HG03108 (cell line): ENCODE results near the gene MAST1.
"Not testable (repeated sequence)": the region's sequence is repeated elsewhere in the genome, so short reads cannot be mapped to it uniquely, and the experiment has no call there.

Experiments used
- ATAC-seq: cut with Tn5 transposase; IDR thresholded peaks from one replicate; pipeline ENCODE4 v1.9.1; 2021; ENCODE audit warnings: moderate library complexity; ENCODE audit not compliant: unreplicated experiment

MAST1 gene

DNA sequence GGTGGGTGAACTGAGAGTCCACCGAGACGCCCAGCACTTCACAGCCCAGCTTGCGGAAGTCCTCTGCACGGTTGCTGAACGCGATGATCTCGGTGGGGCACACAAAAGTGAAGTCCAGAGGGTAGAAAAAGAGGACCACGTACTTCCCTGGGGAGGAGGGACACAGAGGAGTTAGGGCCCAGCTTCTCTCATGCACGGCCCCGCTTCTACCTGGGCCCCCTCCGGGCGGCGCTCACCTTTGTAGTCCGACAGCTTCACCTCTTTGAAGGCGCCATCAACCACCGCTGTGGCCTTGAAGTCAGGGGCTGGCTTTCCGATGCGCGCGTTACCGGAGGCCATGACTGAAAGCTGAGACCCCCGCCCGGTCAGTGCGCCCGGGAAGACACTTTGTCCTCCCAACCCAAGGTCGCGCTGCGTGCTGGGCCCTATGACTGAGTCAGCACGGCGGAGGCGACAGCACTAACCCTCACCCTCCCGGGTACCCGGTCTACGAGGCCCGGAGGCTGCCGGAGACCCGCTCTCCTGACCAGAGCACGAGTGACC lies 37.3 kb upstream of the MAST1 start:
- no peak for ATAC-seq

DNA sequence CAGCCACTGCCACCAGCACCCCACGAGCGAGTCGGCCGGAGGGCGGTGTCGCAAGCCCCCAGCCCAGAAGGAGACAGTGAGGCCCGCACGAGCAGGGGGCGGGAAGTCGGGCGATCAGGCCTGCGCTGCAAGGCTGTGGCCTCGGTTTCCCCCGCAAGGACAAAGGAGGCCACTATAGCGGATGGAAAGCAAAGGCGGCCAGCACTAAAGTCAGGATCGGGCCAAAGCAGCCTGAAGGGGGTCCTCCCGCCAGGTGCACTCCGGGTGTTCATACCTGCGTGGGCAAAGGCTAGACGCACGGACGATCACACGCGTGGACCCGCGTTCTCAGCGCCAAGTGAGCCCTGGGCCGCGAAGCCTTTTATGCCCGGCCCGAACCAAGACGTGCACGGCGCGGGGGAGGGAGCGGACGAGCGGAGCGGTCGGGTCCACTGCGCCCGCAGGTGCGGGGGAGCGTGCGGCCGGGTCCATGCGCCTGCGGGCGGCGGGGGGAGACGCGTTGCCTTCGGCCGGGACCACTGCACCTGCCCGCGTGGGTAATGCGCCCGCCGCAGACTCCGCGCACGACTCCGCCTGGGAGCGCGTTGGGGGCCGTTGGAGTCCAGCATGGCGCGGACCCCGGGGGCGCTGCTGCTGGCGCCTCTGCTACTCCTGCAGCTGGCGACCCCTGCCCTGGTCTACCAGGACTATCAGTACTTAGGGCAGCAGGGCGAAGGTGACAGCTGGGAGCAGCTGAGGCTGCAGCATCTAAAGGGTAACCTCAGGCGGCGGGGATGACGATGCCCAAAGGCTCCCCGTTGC lies 36.6 kb upstream of the MAST1 start, which contains the start of the genes PRDX2 and THSD8:
Gene PRDX2, minus strand, starts transcription at position 335 of the 801 bp plus-strand sequence. CDS start 539 bp downstream, outside the sequence.
Gene THSD8, plus strand, starts transcription at position 604 of the 801 bp plus-strand sequence. Its CDS starts 3 bp downstream, at position 607.
- no peak for ATAC-seq

DNA sequence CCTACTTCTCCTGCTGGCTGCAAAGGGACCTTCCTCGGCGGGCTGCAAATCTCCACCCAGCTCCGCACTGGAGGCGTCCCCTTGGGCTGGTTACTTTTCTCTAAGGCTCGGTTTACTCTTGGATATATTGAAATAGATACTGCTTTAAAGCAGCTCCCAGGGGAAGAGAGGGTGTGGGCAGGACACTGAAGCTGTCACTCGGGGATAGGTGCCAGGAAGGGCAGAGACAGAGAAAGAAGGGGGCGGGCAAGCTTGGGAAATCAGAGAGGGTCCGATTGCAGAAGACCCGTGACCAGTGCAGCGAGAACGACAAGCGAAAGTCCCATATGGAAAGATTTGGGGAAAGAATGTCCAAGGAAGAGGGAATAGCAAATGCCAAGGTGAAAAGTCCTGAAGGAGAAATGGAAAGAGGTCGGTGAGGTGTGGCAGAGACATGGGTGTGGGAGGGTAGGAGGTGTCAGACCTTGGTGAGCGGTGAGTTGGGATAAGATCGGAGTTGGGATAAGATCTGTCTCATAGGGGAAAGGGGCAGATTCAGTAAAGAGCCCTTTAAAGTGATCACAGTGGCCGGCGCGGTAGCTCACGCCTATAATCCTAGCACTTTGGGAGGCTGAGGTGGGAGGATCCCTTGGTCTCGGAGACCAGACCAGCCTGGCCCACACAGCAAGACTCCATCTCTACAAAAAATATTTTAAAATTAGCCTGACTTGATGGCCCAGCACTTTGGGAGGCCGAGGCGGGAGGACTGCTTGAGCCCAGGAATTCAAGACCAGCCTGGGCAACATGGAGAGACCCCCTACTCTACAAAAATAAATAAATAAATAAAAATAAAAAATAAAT lies 35.8 kb upstream of the MAST1 start:
- no peak for ATAC-seq

DNA sequence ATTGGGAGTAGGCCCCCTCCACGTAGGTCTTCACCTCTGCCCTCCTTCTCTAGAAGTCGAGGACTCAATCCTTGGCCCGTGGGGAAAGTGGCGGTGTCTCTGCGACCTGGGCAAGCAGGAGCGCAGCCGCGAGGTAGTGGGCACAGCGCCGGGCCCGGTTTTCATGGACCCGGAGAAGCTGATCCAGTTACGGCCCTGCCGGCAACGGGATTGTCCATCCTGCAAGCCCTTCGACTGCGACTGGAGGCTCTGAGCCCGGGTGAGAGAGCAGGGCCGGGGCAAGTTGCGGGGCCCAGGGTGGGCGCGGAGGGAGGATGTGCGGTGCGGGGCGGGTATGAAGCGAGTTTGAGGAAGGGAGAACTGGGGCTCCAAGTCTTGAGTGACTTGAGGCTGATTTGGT lies 34.3 kb upstream of the MAST1 start:
- no peak for ATAC-seq

DNA sequence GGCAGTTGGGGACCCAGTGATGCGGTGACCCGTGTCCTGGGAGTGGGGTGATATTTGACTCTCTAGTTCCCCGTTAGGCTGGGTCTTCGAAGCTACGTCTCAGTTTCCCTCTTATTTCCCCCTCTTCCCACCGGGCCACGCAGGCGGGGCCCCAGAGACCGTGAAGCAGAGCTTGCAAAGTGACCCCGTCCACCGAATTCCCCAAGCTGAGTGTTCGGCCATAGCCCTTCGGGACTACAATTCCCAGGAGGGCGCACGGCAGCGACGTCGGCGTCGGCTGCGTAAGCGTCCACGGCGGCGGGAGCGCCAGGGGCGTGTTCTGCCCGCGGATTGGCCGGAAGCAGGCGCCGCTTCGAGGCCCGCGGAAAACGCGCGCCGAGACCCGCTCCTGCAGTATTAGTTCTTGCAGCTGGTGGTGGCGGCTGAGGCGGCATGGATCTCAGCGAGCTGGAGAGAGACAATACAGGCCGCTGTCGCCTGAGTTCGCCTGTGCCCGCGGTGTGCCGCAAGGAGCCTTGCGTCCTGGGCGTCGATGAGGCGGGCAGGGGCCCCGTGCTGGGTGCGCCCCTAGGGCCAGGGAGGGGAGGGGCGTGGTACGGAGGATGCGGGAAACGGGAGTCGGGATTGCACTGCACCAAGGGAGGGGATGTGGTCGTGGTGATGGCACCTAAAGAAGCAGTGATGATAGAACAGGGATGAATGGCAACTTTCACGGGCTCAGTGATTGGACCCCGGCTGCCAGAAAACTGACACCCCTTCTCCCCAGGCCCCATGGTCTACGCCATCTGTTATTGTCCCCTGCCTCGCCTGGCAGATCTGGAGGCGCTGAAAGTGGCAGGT lies 31.9 kb upstream of the MAST1 start, which contains the start of gene RNASEH2A:
Gene RNASEH2A, plus strand, starts transcription at position 343 of the 840 bp plus-strand sequence. Its CDS starts 90 bp downstream, at position 433.
- ATAC-seq: peak; percentile 78

DNA sequence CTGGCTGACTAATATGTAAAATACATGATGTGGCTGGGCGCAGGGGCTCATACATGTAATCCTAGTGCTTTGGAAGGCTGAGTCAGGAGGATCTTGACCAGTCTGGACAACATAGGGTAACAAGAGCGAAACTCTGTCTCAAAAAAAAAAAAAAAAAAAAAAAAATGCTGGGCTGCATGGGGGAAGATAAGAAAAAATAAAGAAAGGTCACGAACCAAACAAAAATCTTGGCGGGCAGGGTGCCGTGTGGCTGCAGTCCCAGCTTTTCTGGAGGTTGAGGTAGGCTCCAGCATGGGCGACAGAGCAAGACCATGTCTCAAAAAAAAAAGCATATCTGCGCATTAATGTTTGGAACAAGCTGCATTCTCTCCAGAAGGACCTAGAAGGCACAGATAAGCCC lies 23.2 kb upstream of the MAST1 start:
- ATAC-seq: no peak

DNA sequence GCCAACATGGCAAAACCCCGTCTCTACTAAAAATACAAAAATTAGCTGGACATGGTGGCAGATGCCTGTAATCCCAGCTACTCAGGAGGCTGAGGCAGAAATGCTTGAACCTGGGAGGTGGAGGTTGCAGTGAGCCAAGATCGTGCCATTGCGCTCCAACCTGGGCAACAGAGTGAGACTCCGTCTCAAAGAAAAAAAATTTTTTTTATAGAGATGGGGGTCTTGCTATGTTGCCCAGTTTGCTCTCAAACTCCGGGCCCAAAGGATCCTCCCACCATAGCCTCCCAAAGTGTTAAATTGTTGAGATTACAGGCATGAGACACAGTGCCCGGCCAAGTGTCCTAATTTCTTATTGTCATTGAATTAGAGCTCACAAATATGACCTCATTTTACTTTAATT lies 21.1 kb upstream of the MAST1 start:
- ATAC-seq: not testable (repeated sequence)

DNA sequence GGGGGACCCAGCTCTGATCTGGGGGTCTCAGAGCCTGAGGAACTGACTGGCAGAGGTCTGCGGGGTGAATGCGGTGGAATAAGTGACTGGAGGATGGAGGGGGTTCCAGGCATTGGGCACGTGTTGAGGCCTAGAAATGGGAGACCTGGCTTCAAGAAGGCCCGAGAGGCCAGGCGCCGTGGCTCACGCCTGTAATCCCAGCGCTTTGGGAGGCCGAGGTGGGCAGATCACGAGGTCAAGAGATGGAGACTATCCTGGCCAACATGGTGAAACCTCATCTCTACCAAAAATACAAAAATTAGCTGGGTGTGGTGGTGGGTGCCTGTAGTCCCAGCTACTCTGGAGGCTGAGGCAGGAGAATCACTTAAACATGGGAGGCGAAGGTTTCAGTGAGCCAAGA lies 20.5 kb upstream of the MAST1 start:
- not testable (repeated sequence) for ATAC-seq

DNA sequence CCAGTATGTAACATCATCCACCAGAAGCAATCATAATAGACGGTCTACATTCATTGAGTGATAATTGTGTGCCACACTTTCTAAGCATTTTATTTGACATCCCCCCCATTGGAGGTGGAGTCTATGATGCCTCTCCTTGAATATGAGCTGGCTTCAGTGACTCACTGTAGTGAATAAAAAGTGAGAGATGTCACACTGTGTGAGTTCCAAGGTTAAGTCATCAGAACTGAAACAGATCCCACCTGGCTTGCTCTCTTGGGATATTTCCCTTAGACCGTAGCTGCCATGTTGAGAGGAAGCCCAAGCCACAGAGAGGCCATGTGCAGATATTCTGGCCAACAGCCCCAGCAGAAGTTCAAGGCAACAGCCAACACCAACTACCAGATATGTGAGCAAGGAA lies 16.6 kb upstream of the MAST1 start:
- ATAC-seq: no peak

DNA sequence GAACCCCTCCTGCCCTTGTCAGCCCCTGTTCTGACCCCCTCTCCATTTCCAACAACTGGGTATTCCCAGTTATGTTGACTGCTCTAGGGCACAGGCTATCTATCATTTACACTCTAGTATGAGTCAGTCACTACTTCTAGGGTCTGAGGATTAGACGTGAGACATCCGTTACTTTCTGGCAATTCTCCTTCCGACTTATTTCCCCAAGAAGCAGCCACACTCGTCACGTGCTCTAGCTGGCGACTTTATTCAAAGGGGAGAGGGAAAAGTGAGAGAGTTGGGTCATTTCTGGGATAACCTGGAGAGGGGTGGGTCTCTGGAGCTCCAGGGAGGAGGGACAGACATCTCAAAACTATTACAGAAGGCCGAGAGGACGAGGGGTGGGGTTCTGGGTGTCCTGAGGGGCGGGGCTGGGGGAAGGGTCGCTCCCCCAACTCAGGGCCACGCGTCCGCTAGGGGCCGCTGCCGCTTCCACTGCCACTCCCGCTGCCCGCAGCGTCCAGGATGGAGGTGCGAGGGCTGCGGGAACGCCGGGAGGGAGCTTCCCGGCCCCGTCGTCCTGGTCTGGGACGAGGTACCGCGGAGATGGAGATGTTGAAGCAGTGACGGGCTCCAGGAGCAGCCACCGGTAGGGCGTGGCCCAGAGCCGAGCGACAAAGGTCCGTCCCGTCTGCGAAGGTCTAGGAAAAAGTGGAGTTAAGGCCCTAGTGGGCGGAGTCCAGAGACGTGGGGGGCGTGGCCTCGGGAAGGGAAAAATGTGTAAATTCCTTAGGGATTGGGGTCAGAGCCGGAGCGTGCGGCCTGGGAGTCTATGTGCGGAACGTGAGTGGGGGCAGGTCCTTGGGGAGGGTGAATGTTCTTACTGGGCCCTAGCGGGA lies 12.8 kb upstream of the MAST1 start:
- no peak for ATAC-seq

DNA sequence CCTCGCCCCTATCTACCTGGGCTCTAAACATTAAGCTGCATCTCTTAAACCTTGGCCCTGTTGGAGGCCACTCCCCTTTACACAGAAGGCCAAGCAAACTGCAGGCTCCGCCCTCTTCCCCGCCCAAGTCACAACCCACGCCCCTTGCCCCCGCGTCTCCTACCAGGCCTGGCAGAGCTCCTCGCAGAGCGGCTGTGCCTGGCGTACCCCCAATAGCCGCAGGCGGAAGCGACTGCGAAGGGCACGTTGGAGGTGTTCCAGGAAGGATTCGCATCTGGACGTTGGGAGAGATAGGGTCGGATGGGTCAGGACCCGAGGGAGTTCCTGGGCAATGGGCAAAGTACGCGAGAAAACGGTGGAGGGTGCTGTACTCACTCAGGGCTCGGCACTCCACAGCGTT lies 9.8 kb upstream of the MAST1 start:
- no peak for ATAC-seq

DNA sequence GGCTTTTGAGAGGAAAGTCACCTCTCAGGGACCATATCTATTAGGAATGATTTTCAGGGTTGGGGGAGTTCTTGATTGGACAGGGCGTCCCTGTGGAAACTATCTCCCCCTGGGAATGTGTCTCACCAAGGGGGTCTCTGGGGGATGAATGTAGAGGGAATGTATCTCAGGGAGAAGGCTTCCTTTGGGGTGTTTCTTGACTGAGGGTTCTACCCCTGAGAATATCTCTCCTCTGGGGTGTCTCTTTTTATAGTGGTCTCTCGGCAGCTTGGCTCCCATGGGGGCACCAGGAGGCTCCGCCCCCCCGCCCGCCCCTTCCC lies 4.9 kb upstream of the MAST1 start:
- no peak for ATAC-seq

DNA sequence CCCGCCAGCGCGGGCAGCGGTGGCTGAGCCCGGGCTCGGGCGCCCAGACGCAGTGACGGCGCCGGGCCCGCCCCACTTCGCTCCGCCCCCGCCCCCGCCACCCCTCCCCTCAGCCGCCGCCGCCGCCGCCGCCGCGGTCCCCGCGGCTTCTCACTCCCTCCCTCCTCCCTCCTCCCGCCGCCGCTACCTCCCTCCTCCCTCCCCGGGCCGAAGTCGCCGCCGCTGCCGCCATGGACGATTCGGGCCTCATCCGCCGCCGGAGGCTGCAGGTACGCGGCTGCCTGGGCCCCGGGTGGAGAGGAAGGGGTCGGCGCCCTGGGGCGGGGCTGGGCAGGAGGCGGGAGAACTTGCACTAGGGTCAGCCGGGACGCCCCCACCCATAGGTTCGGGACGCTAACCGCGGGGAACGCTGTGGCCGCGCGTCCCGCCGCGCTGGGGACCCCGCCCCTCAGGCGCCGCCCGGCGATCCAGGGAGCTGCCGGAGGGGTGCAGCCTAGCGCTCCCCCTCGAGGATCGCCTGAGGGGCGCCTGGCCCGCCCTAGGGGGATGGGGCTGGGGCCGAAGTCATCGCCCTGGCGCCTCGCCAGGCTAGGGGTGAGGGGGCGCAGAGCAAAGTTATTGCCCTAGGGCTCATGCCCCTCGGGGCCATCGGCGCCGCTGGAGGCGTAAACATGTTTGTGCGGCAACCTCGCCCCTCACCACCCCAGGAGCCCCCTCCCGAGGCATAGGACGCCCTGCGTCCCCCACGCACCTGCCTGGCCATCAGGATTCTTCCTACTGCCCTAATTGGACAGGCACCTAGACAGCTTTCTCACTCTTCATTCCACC lies 4.4 kb upstream of the MAST1 start:
- no peak for ATAC-seq

DNA sequence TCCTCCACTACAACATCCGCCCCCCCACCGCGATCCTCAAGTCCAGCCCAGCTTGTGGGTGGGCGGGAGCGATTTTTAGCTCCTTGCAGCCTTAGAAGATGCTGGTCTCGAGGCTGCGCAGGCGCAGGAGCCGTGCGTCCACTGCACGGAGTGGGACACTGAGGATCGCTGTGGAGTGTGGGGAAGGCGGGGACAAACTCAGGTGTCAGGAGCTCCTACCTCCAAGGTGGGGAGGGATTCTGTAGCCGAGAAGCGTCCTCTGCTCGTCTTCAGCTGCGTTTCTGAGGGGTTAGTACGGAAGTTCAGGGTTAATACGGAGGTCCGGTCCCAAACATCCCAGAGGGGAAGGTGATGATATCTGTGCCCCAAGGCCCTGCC lies 3.8 kb upstream of the MAST1 start, which contains the start of gene RTBDN:
Gene RTBDN, minus strand, starts transcription at position 14 of the 378 bp plus-strand sequence. CDS start 4,600 bp downstream, outside the sequence.
- ATAC-seq: no peak

DNA sequence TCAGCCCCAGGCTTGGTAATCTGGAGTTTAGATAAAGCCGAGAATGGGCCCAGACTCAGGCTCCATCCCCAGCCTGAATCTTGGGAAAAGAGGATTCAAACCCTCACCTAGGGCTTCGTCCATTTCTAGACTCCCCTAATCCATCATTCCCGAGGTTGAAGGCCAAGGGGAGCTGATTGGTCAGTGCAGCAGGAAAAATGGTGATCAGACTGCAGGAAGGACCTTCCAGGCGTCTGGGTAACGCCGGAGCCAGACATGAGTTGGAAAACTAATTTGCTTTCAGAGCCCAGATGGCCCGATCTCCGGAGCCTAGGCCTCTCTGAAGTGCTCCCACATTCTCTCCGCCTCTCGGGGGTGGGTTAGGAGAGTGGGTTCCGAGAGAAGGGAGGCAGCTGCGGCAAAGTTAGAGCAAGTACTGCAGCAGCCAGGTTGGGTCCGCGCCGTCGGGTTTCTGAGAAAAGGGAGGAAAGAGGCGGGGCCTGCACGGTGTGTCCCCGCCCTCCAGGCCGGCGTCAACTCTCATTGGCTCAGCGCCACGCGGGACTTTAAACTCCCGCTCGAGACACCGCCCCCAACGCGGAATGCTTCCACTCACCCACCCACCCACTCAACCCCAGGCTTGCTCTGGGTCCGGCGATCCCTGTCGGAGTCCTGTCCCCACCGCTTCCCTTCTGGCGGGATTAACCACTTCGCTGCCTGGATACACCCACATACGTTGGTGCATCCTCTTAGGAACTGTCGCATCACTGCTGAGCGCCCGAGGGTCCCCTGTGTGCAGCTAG lies 3.1 kb upstream of the MAST1 start:
- no peak for ATAC-seq

DNA sequence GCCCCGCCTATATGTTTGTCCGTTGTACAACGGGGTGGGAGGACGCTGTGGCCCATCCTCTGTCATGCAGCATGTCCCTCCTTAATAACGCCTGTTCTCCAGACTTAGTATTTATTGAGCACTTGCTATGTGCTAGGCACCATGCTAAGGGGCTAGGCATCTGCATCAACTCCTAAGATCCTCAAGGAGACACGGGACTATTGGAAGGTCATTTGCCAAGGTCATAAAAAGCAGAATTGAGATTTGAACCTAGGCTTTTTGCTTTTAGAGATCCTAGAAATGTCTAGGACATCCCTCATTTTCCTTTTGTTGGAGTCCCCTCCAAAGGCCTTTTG lies 1.8 kb upstream of the MAST1 start:
- no peak for ATAC-seq

DNA sequence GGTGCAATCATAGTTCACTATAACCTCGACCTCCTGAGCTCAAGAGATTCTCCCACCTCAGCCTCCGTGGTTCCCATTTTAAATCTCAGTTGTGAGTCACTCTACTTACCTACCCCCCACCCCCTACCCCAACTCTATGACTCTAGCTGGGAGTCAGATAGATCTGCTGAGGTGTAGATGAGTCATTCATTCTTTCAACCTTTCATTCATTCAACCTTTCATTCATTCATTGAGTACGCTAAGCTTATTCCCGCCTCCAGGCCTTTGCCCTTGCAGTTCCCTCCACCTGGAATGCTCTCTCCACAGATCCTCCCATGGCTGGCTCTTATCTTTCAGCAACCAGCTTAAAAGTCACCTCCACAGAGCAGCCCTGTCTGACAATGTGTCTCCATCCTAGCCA lies 1.1 kb upstream of the MAST1 start:
- ATAC-seq: no peak
